ENCODE results near the gene DIAPH3. TPM values are rescaled to one million over a fixed set of nuclear protein-coding genes. Genes with fewer than 3 reads are reported as not detected.

Gene DIAPH3
- polyA plus RNA-seq, 3 donors, result 0.04 to 0.09 TPM; not detected in 1

DNA sequence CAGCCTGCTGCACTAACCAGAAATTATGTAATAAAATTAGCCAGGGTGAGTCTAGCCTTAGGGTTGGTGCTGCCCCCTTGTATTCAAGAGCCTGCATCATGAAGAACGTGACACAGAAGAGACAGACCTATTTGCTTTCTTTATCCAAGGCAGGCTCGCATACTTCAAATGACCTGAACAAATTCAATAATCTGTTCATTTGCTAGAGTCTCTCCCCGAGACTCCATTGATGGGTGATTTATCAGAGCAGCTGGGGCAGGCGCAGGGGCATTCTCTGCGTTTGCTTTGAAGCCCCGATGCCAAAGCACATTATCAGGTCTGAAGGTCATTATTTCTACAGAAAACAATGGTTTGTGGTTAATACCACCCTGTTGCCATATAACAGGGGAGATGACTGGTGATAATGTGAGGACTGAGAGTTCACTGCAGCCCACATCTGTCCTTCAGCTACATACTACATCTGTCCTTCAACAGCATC is 520.3 kb downstream of the DIAPH3 start:
- no peak overlapping the region for H3K4me3 ChIP-seq (replicated peaks in 1 of 3; ENCODE audit: low read depth in 2 of 3, low read length in 3 of 3)
- no peaks in the 10 kb centered on the region for H4K20me1 ChIP-seq (ENCODE audit: insufficient read depth, low read length)
- no peaks in the 10 kb centered on the region for H3K36me3 ChIP-seq (replicated peaks in 1 of 2; ENCODE audit: control insufficient read depth in 1 of 2, insufficient read depth in 2 of 2, low read length in 2 of 2)
- Mint-ChIP-seq H3K27ac (no peak overlapping the region), H3K4me1 (no peaks in the 10 kb centered on the region), H3K9me3 (peaks cover 0 to 12% (median 2%) of the 10 kb centered on the region in 7 donors), H3K36me3 (no peaks in the 10 kb centered on the region), H3K27me3 (ENCODE audit: low read depth in 3 of 3) (no peaks in the 10 kb centered on the region), H3K4me3 (no peak overlapping the region)
- H3K9me3 ChIP-seq (replicated peaks in 1 of 2; ENCODE audit: control insufficient read depth in 1 of 2, insufficient read depth in 1 of 2, low read length in 2 of 2), result peaks cover 0 to 3% of the 10 kb centered on the region in 2 donors
- no peak overlapping the region for H3K9ac ChIP-seq (ENCODE audit: insufficient read depth, low read length, poor library complexity, severe bottlenecking)
- intact Hi-C loops (cut with micrococcal nuclease), result no loop called here
- TF ChIP-seq, protein P1, sequence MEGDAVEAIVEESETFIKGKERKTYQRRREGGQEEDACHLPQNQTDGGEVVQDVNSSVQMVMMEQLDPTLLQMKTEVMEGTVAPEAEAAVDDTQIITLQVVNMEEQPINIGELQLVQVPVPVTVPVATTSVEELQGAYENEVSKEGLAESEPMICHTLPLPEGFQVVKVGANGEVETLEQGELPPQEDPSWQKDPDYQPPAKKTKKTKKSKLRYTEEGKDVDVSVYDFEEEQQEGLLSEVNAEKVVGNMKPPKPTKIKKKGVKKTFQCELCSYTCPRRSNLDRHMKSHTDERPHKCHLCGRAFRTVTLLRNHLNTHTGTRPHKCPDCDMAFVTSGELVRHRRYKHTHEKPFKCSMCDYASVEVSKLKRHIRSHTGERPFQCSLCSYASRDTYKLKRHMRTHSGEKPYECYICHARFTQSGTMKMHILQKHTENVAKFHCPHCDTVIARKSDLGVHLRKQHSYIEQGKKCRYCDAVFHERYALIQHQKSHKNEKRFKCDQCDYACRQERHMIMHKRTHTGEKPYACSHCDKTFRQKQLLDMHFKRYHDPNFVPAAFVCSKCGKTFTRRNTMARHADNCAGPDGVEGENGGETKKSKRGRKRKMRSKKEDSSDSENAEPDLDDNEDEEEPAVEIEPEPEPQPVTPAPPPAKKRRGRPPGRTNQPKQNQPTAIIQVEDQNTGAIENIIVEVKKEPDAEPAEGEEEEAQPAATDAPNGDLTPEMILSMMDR (IDR thresholded peaks at IDR 0.05), result no peak
- whole genome bisulfite sequencing (ENCODE audit: insufficient coverage), result 88% methylated on average over 4 of the region's 6 CpGs
- H3K27ac ChIP-seq (ENCODE audit: low read depth in 1 of 2, low read length in 2 of 2), result no peak overlapping the region
- H3K4me1 ChIP-seq (ENCODE audit: control insufficient read depth in 1 of 2, insufficient read depth in 2 of 2, low read length in 2 of 2), result no peaks in the 10 kb centered on the region
- H3K27me3 ChIP-seq (ENCODE audit: control insufficient read depth in 2 of 2, insufficient read depth in 2 of 2, low read length in 2 of 2), result no peaks in the 10 kb centered on the region
- H3K79me2 ChIP-seq (ENCODE audit: insufficient read depth, low read length), result no peaks in the 10 kb centered on the region
- H3K4me2 ChIP-seq (replicated peaks; ENCODE audit: extremely low read depth, low read length, poor library complexity, severe bottlenecking), result no peak overlapping the region
- H2AFZ ChIP-seq (ENCODE audit: insufficient read depth, low read depth, low read length, poor library complexity, severe bottlenecking), result no peak overlapping the region
- no peak for DNase-seq

GRCh38 chr13:59641817-59642216 is 521.9 kb downstream of the DIAPH3 start:
- H3K9ac ChIP-seq (ENCODE audit: insufficient read depth, low read length, poor library complexity, severe bottlenecking), result no peak overlapping the region
- no peak overlapping the region for H3K27ac Mint-ChIP-seq
- DNase-seq, result no peak
- TF ChIP-seq, protein P1 (IDR thresholded peaks at IDR 0.05), result no peak
- no peaks in the 10 kb centered on the region for H3K79me2 ChIP-seq (ENCODE audit: insufficient read depth, low read length)
- H3K27me3 Mint-ChIP-seq (ENCODE audit: low read depth in 3 of 3), result no peaks in the 10 kb centered on the region
- no peaks in the 10 kb centered on the region for H3K27me3 ChIP-seq (ENCODE audit: control insufficient read depth in 2 of 2, insufficient read depth in 2 of 2, low read length in 2 of 2)
- no peak overlapping the region for H3K4me3 Mint-ChIP-seq
- intact Hi-C loops (cut with micrococcal nuclease), result no loop called here
- H2AFZ ChIP-seq (ENCODE audit: insufficient read depth, low read depth, low read length, poor library complexity, severe bottlenecking), result no peak overlapping the region
- H3K4me1 ChIP-seq (ENCODE audit: control insufficient read depth in 1 of 2, insufficient read depth in 2 of 2, low read length in 2 of 2), result no peaks in the 10 kb centered on the region
- no peaks in the 10 kb centered on the region for H4K20me1 ChIP-seq (ENCODE audit: insufficient read depth, low read length)
- H3K4me1 Mint-ChIP-seq, result no peaks in the 10 kb centered on the region
- no peak overlapping the region for H3K4me3 ChIP-seq (replicated peaks in 1 of 3; ENCODE audit: low read depth in 2 of 3, low read length in 3 of 3)
- no peak overlapping the region for H3K4me2 ChIP-seq (replicated peaks; ENCODE audit: extremely low read depth, low read length, poor library complexity, severe bottlenecking)
- H3K9me3 ChIP-seq (replicated peaks in 1 of 2; ENCODE audit: control insufficient read depth in 1 of 2, insufficient read depth in 1 of 2, low read length in 2 of 2), result peaks cover 0 to 5% of the 10 kb centered on the region in 2 donors
- H3K9me3 Mint-ChIP-seq, result peaks cover 0 to 19% (median 4%) of the 10 kb centered on the region in 7 donors
- no peak overlapping the region for H3K27ac ChIP-seq (ENCODE audit: low read depth in 1 of 2, low read length in 2 of 2)
- H3K36me3 Mint-ChIP-seq, result no peaks in the 10 kb centered on the region
- H3K36me3 ChIP-seq (replicated peaks in 1 of 2; ENCODE audit: control insufficient read depth in 1 of 2, insufficient read depth in 2 of 2, low read length in 2 of 2), result no peaks in the 10 kb centered on the region
- 100% methylated on average over 1 of the region's 1 CpG for WGBS (ENCODE audit: insufficient coverage)

Data from CD14-positive monocyte (primary cell).